T-helper 1 cell treated with Interleukin-12 subunit alpha and Interleukin-12 subunit beta and Interleukin-4 antibody, amounts not matched to agents 30 μg/mL and 1 μg/mL, for 36 hours (primary cell): ENCODE data around the gene PLTP.

Experiments
- H3K27ac Mint-ChIP-seq: one replicate; pipeline ENCODE4 v1.8.0; 2021; ENCODE audit warnings: mild to moderate bottlenecking, mixed read lengths
- H3K27me3 Mint-ChIP-seq: one replicate; pipeline ENCODE4 v1.8.0; 2021; ENCODE audit warnings: low read depth, mixed read lengths
- H3K36me3 Mint-ChIP-seq: one replicate; pipeline ENCODE4 v1.8.0; 2021; ENCODE audit warnings: low read depth, mixed read lengths
- H3K4me1 Mint-ChIP-seq: one replicate; pipeline ENCODE4 v1.8.0; 2021; ENCODE audit warnings: low read depth, mixed read lengths
- H3K4me3 Mint-ChIP-seq: one replicate; pipeline ENCODE4 v1.8.0; 2021; ENCODE audit warnings: mild to moderate bottlenecking, moderate library complexity, mixed read lengths
- H3K9me3 Mint-ChIP-seq: one replicate; pipeline ENCODE4 v1.8.0; 2021; ENCODE audit warnings: mixed read lengths

The PLTP gene

DNA sequence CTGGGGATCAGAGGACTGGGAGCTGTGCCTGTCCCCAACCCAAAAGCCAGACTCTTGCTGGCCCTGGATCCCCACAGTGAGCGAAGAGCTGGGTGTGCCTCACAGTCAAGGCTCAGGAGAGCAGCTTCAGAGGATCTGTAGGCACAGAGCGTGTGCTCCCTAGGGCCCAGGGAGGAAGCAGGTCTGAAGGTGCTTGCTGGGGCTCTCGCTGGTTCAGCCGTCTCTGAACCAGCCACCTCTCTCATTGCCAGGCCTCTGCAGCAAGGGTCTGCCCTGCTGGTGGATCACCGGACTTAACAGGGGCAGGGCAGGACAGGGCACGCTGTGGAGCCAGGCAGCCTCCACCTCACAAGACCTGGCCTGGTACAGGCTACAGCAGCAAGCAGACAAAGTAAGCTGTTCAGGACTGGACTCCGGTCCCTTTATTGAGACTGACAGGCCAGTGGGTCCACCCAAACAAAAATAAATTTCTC lies 36.3 kb upstream of the PLTP start:
- H3K4me3 Mint-ChIP-seq = no peak overlapping the region

DNA sequence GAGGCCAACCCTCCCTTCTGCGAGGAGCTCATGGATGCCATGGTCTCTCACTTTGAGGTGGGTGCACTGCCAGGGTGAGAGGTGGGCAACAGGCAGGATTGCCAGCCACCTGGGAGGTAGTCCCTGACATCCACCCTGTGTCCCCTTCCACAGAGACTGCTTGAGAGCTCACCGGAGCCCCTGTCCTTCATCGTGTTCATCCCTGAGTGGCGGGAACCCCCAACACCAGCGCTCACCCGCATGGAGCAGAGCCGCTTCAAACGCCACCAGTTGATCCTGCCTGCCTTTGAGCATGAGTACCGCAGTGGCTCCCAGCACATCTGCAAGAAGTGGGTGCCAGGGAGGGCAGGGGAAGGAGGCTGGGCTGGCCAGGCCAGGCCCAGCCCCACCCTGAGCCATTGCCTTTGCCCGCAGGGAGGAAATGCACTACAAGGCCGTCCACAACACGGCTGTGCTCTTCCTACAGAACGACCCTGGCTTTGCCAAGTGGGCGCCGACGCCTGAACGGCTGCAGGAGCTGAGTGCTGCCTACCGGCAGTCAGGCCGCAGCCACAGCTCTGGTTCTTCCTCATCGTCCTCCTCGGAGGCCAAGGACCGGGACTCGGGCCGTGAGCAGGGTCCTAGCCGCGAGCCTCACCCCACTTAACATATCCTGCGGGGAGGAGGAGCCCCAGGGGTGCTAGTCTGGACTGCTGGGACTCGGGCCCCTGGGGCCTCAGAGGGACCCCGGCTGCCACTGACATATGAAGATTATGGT lies 35.3 kb upstream of the PLTP start:
- H3K4me3 Mint-ChIP-seq = no peak overlapping the region
- H3K27me3 Mint-ChIP-seq = no peaks in the 10 kb centered on the region
- H3K36me3 Mint-ChIP-seq = peaks cover 38% of the 10 kb centered on the region
- H3K4me1 Mint-ChIP-seq = no peaks in the 10 kb centered on the region
- H3K9me3 Mint-ChIP-seq = no peaks in the 10 kb centered on the region
- H3K27ac Mint-ChIP-seq = no peak overlapping the region

More for the DNA sequence above, 36.3 kb upstream of the PLTP start:
- Mint-ChIP-seq H3K36me3 (peaks cover 36% of the 10 kb centered on the region), H3K27me3 (no peaks in the 10 kb centered on the region), H3K9me3 (no peaks in the 10 kb centered on the region), H3K4me1 (no peaks in the 10 kb centered on the region), H3K27ac (no peak overlapping the region)

DNA sequence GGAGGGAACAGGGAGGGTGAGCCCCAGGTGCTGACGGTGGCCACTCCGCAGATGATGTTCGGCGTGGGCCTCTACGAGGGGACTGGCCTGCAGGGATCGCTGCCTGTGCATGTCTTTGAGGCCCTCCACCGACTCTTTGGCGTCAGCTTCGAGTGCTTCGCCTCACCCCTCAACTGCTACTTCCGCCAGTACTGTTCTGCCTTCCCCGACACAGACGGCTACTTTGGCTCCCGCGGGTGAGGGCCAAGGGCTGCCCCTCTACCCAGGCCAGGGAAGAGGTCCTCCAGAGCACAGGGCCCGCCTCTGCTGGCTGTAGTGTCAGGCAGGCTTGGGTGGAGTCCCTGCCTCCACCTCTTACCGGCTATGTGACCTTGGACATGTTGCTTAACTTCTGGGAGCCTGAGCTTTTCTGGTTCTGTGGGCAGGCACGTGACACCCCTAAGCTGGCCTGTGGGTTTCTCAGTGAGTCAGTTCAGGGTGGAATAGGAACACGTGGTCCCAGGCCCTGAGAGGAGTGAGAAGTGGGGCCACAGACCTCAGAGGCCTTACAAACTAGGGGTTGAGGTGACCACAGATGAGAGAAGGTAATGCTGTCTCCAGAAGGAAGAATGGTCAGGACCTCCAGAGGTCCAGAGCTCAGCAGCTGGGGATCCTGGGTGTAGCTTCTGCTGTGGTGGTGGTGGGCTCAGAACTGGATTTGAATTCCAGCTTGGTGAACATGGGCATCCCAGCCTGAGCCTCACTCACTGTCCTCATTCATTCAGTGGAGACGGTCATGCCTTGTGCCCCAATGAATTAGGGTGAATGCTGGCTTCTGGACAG lies 34.4 kb upstream of the PLTP start:
- no peaks in the 10 kb centered on the region for H3K27me3 Mint-ChIP-seq
- H3K4me1 Mint-ChIP-seq = no peaks in the 10 kb centered on the region
- H3K4me3 Mint-ChIP-seq = no peak overlapping the region
- peak overlapping the region; percentile 18 for H3K27ac Mint-ChIP-seq
- H3K9me3 Mint-ChIP-seq = no peaks in the 10 kb centered on the region
- peaks cover 30% of the 10 kb centered on the region for H3K36me3 Mint-ChIP-seq

DNA sequence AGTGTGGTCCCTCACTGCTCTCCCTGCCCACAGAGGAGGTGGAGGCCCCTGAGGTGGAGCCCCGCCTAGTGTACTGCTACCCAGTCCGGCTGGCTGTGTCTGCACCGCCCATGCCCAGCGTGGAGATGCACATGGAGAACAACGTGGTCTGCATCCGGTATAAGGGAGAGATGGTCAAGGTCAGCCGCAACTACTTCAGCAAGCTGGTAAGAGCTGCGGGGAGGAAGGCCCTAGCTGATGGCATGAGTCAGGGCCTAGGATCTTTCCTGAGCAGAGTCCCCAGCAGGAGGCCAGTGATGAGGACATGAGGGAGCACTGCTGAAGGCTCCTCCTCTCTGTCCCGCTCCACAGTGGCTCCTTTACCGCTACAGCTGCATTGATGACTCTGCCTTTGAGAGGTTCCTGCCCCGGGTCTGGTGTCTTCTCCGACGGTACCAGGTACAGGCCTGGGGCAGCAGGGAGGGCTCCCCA lies 33.8 kb upstream of the PLTP start:
- Mint-ChIP-seq H3K27ac (no peak overlapping the region), H3K4me1 (no peaks in the 10 kb centered on the region), H3K9me3 (no peaks in the 10 kb centered on the region), H3K27me3 (no peaks in the 10 kb centered on the region), H3K36me3 (peaks cover 30% of the 10 kb centered on the region), H3K4me3 (no peak overlapping the region)

DNA sequence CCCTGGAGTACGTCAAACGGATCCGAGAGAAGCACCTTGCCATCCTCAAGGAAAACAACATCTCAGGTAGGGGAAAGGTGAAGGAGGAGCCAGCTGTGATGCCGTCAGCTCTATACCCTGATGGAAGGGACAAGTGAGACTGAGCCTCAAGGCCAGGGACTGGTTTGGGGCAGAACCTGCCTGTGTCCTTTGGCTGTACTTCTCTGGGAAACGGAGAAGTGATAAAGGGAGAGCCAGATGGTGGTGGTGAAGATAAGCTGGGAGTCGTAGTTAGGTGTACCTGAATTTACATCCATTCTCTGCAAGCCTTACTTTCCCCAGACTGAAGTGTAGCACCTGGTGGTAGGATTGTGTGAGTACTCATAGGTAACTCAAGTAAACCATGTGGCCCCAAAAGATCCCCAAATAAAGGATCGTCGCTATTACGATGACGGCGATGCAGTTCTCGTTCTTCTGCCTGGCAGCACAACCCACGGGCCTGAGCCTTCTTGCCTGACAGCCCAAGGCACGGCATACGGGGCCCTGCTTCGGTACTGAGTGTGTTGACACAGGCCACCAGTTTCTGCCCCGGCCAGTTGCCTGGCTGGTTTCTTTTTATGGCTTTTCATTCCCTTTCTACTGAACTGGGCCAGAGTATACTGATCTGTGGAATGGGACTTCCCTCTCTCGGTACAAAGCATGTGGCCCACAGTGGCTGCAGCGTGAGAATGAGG lies 33.2 kb upstream of the PLTP start:
- no peaks in the 10 kb centered on the region for H3K9me3 Mint-ChIP-seq
- peak overlapping the region; percentile 31 for H3K27ac Mint-ChIP-seq
- no peak overlapping the region for H3K4me3 Mint-ChIP-seq
- H3K4me1 Mint-ChIP-seq = no peaks in the 10 kb centered on the region
- H3K36me3 Mint-ChIP-seq = peaks cover 30% of the 10 kb centered on the region
- no peaks in the 10 kb centered on the region for H3K27me3 Mint-ChIP-seq

DNA sequence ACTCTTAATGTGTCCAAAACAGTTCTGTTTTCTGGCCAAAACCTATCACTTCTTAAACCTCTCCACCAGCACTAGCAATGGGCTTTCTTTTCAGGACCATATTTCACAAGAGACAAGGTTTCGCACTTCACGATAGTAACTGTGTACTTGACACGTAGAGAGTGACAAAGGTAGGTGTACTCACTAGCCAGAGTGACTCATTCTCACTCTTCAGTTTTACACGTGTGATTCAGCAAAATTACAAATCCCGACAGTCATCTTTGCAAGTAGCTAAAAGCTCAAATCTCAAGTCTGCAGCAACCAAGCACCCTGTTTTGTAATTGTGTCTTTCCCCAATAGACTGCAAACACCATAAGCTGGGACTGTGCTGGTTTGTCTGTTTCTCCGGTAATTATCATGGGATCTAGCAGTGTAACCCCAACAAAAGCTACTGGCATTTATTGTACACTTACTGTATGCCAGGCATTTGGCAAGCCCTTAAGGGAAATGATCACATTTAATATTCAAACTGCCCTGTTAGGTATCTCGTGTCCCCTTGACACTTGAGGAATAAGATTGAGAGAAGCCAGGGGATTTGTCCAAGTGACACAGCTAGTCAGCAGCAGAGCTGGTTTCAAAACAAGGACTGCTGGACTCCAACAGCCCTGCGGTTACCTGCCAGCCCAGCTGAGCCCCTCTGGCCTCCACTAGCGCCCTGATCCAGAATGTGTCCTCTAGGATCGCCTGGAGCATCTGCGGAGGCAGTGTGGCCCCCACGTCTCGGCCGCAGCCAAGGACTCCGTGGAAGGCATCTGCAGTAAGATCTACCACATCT lies 32.4 kb upstream of the PLTP start:
- Mint-ChIP-seq H3K27me3 (no peaks in the 10 kb centered on the region), H3K9me3 (no peaks in the 10 kb centered on the region), H3K4me3 (no peak overlapping the region), H3K36me3 (peaks cover 34% of the 10 kb centered on the region), H3K4me1 (peaks cover 4% of the 10 kb centered on the region), H3K27ac (peak overlapping the region; percentile 31)

DNA sequence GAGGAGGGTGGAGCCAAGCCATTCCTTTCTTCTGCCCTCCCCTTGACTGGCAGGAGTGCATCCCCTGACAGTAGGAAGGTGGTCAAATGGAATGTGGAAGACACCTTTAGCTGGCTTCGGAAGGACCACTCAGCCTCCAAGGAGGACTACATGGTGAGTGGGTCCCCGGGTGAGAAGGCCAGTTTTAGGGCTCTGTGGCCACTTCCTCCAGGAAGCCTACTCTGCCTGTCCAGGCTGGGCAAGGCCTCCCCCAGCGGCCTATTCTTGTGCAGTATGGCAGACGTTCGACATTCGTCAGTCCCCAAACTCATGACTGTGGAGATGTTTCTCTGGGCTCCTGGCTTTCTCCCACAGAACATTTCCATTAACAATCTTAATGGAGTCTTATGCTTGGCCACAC lies 31.7 kb upstream of the PLTP start:
- Mint-ChIP-seq H3K4me1 (peaks cover 4% of the 10 kb centered on the region), H3K4me3 (no peak overlapping the region), H3K36me3 (peaks cover 32% of the 10 kb centered on the region), H3K27me3 (no peaks in the 10 kb centered on the region), H3K9me3 (no peaks in the 10 kb centered on the region), H3K27ac (no peak overlapping the region)

DNA sequence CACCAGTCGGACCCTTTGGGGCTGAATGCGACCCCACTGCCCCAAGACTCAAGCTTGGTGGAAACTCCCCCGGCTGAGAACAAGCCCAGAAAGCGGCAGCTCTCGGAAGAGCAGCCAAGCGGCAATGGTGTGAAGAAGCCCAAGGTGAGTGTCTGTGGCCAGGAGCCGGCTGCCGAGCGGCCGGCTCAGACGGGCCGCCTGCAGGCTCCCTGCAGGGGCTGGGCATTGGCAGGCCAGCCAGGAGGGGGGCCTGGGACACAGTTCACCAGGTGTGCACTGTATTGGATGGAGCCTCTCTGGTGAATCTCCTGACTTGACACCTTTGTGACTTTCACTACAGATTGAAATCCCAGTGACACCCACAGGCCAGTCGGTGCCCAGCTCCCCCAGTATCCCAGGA lies 28.5 kb upstream of the PLTP start:
- no peak overlapping the region for H3K4me3 Mint-ChIP-seq
- H3K27ac Mint-ChIP-seq = no peak overlapping the region
- H3K4me1 Mint-ChIP-seq = peaks cover 19% of the 10 kb centered on the region
- H3K36me3 Mint-ChIP-seq = peaks cover 38% of the 10 kb centered on the region
- H3K9me3 Mint-ChIP-seq = no peaks in the 10 kb centered on the region
- H3K27me3 Mint-ChIP-seq = no peaks in the 10 kb centered on the region

DNA sequence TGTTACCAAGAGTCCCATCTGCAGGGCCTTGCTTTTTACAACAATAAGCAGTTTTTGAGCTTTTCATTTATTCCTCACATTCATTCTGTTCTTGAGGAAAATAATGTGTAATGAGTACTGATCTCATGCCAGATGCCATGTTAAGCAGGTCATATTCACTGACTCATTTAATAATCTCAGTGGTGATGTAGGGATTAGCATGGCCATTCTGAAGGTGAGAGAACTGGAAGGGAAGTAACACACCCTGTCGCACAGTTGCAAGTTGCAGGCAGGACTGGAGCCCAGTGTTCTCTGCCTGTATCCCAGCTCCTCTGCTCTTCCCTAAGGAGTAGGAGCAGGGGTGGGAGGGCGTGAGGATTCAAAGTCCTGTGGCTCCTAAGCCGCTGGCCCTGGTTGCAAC lies 28.1 kb upstream of the PLTP start:
- no peak overlapping the region for H3K27ac Mint-ChIP-seq
- H3K36me3 Mint-ChIP-seq = peaks cover 39% of the 10 kb centered on the region
- H3K4me3 Mint-ChIP-seq = no peak overlapping the region
- peaks cover 19% of the 10 kb centered on the region for H3K4me1 Mint-ChIP-seq
- H3K9me3 Mint-ChIP-seq = no peaks in the 10 kb centered on the region
- no peaks in the 10 kb centered on the region for H3K27me3 Mint-ChIP-seq

DNA sequence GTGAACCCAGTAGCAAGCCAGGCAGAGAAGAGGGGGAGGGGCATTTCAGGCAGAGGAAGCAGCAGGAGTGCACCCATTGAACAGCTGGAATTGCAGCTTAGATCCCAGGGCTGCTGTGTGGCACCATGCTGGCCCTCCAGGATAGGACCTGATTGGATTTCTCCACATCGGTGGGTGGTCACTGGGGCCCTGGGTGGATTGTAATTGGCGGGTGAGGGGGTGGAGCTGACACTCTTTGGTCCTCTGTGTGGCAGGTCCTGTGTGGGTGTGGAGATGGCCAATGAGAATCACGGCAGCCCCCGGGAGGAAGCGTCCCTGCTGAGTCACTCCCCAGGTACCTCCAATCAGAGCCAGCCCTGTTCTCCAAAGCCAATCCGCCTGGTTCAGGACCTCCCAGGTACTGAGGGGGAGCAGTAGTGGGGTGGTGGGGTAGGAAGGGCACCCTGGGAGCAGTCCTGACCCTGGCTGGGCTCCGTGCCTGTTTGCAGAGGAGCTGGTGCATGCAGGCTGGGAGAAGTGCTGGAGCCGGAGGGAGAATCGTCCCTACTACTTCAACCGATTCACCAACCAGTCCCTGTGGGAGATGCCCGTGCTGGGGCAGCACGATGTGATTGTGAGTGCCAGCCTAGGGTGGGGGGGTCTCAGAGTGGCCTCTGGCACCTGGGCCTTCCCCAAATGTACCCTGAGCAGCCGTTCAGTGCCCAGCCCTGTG lies 26.9 kb upstream of the PLTP start:
- H3K4me1 Mint-ChIP-seq = peaks cover 19% of the 10 kb centered on the region
- no peak overlapping the region for H3K4me3 Mint-ChIP-seq
- H3K27ac Mint-ChIP-seq = no peak overlapping the region
- no peaks in the 10 kb centered on the region for H3K9me3 Mint-ChIP-seq
- peaks cover 27% of the 10 kb centered on the region for H3K36me3 Mint-ChIP-seq
- H3K27me3 Mint-ChIP-seq = no peaks in the 10 kb centered on the region

DNA sequence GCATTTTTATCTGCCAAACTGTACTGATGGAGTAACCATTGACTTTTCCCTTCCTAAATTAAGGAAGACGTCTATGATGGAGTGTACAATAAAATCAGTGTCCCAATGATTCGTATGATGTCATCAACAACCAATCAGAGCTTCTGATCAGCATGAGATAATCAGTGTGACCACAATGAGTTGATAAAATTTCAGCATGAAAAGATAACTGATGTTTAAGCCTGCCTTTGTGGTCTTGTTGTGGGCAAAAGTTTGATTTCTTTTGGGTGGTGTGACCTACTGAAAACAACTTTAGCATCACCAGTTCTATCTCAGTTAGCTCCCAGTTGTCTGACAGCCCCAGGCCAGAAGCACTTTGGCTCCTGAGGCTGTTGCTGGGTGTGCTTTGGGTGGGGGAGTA lies 25.8 kb upstream of the PLTP start:
- no peaks in the 10 kb centered on the region for H3K9me3 Mint-ChIP-seq
- H3K27me3 Mint-ChIP-seq = no peaks in the 10 kb centered on the region
- peaks cover 25% of the 10 kb centered on the region for H3K36me3 Mint-ChIP-seq
- H3K27ac Mint-ChIP-seq = peak overlapping the region; percentile 43
- H3K4me3 Mint-ChIP-seq = peak overlapping the region; percentile 61
- peaks cover 23% of the 10 kb centered on the region for H3K4me1 Mint-ChIP-seq

DNA sequence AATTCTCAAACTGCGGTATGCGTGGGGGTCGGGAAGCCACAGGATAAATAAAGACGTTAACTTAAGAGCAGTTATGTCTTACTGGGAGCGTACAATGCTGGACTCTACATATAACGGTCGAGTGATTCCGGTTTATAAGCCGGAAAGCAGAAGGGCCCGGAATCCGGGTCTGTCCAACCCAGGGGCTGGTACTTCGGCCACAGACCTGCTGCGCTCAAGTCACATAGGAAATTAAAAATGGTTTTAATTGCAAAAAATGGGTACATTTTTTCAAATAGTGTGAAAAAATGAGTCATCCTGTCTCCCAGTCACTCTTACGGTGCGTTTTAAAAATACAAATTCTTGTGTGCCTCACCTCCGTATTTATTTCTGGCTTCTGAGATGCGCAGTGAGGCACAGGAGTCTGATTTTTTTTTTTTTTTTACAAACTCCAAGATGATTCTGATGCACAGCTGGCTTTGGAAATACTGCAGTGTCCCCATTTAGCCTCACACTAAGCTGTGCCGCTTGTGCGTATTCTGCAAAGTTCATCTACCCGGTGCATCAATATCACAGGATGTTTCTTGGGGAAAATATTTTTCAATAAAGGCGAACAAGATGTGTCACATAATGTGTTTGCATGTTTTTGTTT lies 23.6 kb upstream of the PLTP start:
- peak overlapping the region; percentile 96 for H3K27ac Mint-ChIP-seq
- H3K9me3 Mint-ChIP-seq = no peaks in the 10 kb centered on the region
- no peaks in the 10 kb centered on the region for H3K27me3 Mint-ChIP-seq
- H3K4me1 Mint-ChIP-seq = peaks cover 23% of the 10 kb centered on the region
- H3K36me3 Mint-ChIP-seq = peaks cover 24% of the 10 kb centered on the region
- H3K4me3 Mint-ChIP-seq = peak overlapping the region; percentile 98
